ENCODE results near the gene STPG1.

STPG1 gene

DNA sequence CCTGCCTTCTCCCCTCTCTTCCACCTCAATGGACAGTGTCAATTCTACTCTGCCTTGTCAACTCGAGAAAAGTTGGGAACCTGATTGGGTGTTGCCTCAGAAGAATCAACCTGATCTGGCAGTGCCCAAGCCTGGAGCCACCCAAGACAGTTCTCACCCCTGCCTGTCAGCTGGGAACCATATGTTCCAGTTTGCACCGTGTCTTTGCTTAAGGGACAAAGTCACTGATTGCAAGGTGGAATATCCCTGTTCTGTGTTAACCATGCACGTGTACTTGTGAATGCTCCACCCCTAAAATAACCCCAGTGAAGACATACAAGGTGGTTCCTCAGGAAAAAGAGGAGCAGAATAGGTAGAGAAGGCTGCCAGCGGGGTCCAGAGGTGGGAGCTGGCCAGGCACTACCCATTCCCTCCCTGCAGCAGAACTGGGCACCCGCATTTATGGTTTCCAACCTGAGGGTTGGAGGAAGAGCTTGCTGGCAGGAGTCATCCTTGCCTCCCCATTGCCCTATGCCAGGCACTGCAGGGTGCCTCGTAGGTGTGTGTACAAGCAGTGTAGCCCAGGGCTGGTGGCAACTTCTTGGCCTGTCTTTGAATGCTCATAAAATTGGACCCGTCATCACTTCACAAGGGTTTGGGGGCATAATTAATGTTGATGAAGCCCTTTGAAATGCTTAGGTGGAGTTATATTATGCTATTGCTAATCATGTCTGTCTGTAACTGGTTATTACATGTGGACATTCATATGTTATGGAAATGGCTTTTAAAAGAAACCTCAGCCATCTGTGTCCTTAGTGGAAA, 13.4 kb upstream of the STPG1 start:
- no peak for DNase-seq (ENCODE audit: low read depth)

DNA sequence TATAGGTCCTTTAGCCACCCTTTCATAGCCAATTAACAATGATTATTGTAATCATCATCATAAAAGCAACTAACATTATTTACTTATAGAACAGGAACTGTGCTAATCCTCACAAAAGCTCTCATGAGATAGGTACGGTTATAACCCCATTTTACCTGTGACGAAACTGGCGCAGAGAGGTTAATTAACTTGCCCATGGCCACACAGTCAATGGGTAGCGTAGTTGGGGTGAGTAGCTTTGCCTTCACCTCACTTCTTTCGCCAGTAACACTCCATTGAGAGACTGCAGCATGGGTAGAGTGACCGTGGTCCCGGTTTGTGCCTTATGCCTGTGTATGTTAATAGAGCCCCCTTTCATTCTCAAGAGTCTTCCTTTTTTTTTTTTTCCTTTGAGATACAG, 12.3 kb upstream of the STPG1 start:
- DNase-seq (ENCODE audit: low read depth), result no peak

DNA sequence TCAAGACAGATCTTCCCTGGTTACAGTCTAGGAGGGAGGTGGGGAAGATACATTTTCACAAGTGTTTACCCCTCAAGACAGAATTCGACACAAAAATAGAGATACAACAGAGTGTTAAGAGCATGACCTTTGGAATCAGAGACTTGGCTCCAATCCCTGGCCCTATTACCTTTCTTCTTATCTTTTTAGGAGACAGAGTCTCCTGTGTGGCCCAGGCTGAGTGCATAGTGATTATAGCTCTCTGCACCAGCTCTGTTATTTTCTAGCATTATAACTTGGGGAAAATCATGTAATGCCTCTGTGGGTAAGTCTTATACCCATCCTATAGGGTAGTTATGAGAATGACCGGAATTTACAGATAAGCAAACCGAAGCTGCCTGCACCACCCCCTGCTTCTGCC, 11.9 kb upstream of the STPG1 start:
- no peak for DNase-seq (ENCODE audit: low read depth)

DNA sequence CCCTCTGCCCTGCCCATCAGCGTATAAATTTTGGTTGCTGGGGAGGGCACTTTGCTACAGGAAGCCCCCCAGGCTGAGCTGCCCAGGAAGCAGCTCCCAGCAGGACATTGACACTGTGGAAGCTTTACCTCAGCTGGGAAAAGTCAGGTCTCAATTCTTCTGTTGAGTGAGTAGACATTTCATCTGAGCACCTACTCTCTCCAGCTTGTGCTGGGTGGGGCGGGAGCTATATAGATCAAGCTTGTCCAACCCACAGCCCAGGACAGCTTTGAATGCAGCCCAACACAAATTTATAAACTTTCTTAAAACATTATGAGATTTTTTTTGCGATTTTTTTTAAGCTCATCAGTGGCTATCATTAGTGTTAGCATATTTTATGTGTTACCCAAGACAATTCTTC, 11.4 kb upstream of the STPG1 start:
- no peak for DNase-seq (ENCODE audit: low read depth)

DNA sequence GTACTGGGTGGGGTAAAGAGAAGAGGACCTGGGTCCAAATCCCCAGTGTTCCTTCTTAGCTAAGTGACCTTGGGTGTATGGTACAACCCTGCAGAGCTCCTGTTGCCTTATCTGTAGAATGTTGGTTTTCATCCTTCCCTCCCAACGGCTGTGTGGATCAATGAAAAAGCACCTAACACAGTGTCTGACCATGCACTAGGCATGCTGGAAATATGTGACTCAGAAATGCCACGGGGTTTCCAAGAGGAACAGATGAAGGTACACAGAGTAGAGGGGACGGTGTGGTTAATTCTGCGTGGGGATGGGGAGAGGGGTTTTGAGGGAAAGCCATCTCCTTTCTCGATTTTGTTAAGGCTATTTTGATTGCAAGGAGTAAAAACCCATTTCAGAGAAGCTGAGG, 10.6 kb upstream of the STPG1 start:
- DNase-seq (ENCODE audit: low read depth), result no peak

DNA sequence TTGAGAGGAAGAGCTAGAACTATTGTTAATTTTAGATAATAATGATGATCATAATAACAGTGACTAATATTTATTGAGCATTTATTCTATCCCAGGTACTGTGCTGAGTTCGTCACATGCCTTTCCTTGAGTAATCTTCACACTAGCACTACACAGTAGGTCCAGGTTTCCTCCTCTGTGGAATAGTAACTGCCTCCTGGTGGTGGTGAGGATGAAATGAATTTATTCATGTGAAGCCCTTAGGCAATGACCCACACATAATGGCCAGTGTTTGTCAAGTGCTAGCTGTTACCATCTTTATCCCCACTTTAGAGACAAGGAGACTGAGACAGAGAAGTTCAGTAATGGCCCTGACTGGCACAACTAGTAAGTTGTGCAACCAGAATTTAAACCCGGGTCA, 7.9 kb upstream of the STPG1 start:
- no peak for DNase-seq (ENCODE audit: low read depth)

DNA sequence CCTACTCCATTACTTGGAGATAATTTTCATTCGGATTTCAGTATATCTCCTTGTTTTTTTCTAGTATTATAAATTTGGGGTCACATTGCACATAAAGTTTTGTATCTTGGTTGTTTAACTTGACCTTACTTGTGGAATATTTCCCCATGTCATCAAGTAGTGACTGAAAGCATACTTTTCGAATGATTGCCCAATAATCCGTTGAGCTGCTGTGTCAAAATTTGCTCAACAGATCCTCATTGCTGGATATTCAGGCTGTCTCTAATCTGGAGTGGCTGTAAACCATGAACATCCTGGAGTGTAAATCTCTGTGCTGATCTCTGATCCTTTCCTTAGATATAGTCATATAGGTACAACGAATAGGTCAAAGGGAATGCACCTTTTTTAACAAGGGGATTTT, 7.0 kb upstream of the STPG1 start:
- no peak for DNase-seq (ENCODE audit: low read depth)

DNA sequence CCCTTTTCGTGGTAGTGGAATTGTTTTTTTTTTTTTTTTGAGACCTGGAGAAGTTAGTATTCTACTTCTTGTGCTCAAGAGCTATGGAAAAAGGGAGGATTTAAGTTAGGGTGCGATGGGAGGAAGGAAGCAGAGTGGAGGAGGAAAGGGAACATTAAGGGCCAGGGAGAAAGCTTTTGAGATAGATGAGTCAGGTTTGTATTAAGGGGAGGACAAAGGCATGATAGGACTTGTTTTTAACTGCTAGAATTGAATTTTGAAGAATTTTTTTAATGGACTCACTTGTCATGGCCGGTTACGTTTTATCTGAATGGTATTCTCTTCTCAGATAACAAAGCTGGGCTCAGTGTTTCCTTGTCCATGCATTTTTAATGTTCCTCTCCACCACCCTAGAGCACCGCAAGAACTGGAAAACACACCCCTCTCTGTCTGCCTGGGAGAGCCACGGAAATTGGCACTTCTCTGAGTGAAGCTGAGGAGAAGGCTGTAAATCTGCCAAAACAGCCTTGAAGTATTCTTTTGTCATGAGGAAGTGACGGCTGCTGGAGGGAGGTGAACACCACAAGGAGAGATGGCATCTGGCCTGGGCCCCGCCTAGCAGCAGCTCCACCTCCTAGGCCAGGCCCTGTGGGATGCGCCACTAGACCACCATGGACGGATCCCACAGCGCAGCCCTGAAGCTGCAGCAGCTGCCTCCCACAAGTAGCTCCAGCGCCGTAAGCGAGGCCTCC, 5.5 kb upstream of the STPG1 start:
- DNase-seq (ENCODE audit: low read depth), result no peak

DNA sequence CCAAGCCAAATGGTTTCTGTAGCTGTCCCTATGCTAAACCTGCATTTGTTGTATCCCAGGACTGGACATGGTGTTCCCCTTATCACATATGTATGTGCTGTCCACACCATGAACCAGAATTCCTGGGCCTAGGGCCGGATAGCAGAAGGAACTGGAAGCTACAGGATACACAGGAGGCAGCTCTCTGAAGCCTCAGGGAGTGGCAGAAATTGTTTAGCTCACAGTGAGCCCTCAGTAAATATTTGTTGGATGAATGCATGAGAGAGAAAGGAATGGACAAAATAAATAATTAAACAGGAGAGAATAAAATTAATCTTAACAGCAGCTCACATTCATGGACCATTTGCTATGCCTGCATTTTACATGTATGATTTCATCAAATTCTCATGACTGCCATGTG, 4.1 kb upstream of the STPG1 start:
- no peak for DNase-seq (ENCODE audit: low read depth)

DNA sequence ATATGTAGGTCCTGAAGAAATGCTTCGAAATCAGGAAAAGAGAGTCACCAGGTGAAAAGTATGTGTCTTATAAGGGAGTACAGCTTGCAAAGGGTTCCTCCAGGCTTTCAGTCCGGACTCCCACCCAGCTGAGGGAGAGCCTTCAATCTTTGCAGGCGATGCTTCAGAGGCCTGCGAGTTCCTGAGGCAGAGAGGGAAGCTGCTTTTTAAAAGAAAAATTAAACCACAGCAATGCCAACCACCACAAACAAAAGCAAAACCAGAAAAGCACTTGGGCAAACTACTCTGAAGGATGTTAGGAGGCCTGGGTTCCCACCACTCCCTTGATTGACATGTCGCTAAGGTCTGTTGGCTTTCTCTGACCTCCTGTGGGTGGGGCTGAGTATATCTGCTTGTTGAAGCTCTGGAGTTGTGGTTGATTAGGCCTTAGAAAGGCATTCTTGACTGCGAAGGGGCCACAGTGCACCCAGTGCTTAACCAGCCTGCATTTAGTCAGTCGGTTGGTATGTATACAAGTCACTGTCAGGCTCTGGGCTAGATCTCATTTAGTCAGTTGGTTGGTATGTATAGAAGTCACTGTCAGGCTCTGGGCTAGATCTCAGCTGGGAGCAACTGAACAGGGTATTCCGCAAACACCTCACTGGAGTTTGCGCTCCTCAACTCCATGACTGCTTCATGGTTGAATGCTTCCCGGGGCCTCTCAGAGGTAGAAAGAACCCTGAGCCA, 3.2 kb upstream of the STPG1 start:
- no peak for DNase-seq (ENCODE audit: low read depth)

DNA sequence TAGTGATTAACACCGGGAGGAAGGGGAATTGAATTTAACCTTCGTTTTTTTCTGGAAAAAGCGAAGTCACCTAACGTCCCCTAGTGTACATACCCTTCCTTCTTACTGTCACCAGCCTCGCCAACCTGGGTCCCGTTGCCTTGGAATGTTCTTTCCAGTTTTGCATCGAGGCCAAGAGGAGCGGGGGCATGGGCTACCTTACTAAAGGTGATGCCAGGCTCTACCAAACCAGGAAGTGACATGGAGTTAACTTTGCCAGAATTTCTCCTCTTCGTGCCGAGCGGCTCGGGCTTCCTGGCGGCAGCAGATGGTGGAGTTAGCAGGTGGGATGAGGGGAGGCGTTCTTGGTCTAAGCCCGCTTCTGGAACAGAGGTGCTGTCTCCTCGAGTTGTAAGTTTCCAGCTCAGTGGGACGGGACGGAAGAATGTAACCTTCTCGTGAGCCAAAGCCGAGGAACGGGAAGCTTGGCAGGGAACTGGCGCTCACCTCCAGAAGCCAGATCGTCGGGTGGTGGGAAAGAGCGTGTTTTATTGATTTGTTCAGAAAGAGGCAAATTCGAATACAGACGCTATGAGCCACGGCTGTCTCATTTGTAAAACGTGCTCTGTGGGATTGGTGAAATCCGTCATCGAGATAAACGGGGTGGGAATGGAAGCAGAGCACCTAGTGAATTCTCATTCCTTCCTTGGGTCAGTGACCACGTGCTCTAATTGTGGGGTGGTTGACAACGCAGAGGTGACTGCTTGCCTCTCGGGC, 2.5 kb upstream of the STPG1 start:
- DNase-seq (ENCODE audit: low read depth), result no peak

DNA sequence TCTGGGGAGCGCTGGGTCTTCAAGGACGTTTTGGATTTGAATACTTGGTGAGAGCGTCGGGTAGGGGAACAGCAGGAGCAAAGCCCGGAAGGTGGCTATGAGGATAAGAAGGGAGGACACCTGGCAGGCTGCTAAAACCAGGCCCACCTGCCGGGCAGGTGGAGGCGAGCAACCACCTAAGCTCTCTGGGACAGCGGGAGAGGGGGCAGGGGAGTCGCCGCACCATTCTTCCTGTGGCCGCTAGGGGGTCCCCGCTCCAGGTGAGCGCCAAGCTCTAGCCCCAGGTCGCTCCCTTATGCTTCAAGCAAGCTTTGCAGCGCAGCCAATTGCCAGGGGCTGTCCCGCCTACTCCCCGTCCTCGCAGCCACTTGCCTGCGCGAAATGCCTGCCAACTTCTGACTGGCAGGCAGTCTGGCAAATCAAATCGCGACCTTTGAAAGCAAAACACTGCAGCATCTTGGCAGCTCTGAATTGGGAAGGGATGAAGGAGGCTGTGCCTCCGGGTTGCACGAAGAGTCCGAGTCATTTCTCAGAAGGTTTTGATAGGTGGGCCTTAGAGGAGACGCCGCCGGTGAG, 1.8 kb upstream of the STPG1 start, which contains the start of gene NIPAL3:
Gene NIPAL3, plus strand, starts transcription at position 469 of the 576 bp plus-strand sequence. CDS start 3,746 bp downstream, outside the sequence.
- DNase-seq (ENCODE audit: low read depth), result peak; percentile 94

DNA sequence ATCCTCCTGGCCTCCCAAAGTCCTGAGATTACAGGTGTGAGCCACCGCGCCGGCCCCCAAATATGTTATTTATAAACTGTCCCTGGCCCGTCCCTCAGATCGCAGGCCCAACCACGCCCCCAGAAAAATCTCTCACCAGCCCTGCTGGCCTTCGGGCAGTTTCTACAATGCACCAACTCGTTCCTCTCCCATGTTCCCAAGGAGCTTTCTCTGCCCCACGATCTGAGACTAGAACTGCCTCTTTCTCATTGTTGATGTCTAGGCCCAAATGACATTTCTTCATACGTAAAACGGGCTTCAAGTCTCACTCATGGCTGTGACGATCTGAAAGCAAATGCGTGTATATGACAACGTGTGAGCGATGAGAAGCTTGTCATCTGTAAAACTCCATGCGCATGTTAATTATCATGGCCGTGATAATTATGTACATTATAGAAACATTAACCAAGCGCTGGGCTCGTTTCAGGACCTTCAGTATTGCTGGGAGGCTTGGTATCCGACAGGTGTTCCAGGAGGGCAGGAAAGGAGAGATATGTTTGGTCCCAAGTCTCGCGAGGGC, 1.3 kb upstream of the STPG1 start:
- no peak for DNase-seq (ENCODE audit: low read depth)

DNA sequence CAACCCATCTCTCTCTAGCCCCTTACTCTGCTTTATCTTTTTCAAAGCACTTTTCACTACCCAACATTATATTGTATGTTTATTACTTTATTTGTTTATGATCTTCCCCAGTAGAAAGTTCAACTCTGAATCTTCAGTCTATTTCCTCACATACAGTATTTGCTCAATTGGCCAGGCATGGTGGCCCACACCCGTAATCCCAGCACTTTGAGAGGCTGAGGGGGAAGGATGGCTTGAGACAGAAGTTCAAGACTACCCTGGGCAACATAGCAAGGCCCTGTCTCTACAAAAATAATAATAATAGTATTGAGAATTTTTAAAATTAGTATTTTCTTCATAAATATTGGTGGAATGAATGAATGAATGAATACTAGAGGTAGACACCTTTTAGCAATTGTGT, 1.2 kb downstream of the STPG1 start:
- no peak for DNase-seq (ENCODE audit: low read depth)

DNA sequence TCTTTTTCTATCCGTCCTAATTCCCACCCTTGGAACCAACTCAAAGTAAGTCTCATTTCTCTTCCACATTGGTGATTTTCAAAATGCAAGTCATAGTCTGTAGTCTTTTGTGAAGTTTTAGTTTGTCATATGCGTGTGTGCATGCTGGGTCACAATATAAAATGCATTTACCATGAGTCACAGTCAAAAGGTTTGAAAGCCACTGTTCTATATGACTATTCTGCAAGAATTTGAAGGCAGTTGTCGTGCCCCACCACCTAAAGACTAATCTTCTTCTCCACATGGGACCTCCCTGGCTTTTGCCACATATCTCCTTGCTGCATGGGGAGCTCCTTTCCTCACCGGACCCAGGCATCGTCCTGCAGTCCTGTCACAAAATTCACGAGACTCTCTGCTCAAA, 1.6 kb downstream of the STPG1 start:
- DNase-seq (ENCODE audit: low read depth), result no peak

DNA sequence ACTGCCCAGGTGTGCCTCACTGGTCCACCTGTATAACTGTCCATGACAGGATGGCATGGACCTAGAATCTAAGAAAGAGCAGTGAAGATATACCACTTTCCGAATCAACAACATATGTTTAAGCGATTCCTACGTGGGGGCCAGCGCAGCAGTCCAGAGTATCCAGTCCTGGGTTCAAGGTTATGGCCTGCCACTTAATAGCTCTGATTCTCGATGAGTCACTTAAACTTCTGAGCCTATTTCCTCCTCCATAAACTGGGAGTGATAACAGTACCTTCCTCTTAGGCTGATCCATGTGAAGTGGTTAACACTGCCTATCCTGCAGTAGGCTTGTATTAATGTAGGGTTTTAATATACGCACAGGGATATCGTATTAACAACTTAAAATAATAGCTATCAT, 2.8 kb downstream of the STPG1 start:
- DNase-seq (ENCODE audit: low read depth), result no peak

DNA sequence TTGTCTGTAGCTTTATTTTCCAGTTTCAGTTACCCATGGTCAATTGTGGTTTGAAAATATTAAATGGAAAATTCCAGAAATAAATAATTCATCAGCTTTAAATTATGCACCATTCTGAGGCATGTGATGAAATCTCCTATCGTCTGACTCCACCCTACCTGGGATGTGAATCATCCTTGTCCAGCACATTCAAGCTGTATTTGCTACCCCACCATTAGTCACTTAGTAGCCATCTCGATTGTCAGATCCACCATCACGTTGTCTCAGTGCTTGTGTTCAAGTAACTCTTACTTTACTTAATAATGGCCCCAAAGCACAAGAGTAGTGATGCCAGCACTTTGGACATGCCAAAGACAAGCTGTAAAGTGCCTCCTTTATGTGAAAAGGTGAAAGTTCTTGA, 4.0 kb downstream of the STPG1 start:
- DNase-seq (ENCODE audit: low read depth), result no peak

DNA sequence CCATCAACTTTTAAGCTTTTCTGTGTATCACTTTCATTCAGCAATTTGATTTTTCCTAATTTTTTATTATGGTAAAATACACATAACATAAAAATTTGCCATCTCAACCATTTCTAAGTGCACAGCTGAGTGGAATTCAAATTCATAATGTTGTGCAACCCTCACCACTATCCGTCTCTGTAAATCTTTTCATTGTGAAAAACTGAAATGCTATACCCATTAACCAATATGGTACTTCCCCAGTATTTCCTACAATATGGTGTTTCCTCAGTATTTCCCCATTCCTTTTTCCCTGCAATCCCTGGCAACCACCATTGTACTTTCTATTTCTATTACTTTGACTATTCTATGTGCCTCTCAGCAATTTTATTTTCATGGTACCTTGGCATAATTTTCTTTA, 6.8 kb downstream of the STPG1 start:
- DNase-seq (ENCODE audit: low read depth), result no peak

DNA sequence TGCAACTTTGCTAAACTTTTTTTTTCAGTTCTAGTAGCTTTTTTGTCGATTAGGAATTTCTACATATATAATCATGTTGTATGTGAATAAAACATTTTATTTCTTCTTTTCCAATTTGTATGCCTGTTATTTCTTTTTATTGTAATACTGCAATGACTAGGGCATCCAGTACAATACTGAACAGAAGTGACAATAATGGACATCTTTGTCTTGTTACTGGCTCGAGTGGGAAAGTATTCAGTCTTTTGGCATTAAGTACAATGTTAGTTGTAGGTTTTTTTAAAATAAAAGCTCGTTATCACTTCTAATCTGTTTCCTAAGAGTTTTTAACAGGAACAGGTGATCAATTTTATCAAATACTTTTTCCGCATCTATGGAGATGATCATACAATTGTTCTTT, 9.8 kb downstream of the STPG1 start:
- no peak for DNase-seq (ENCODE audit: low read depth)

DNA sequence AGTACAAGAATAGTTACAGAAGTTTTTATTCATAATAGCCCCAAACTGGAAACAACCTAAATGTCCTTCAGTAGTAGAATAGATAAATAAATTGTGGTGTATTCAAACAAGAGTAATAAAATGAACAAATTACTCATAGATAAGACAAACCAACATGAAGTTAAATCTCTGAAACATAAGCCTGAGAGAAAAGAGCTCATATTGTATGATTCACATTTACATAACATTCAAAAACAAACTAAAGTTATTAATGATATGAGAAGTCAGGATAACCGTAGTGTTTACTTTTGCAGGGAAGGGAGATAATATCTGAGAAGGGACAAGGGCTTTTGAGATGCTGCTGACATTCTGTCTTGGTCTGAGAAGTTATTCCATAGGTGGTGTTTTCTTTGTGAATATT, 13.5 kb downstream of the STPG1 start:
- DNase-seq (ENCODE audit: low read depth), result no peak

DNA sequence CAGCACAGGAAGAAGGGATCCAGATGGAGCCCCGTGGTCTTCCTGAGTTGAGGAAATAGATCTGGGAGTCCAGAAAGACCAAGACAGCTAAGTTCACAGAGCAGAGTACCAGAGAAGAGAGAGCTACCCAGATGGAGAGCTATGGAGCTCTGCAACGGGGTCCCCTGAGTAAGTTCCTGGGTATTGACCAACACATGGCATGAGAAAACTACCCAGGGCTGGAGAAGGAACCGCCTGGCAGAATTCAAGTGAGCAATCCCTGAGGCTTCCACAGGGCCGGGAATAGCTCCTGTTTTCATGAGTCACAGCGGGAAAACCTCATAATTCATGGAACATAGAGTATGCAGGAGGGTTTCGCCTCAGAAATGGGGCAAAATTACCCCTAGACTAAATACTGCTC, 19.7 kb downstream of the STPG1 start:
- no peak for DNase-seq (ENCODE audit: low read depth)
